Measurements from ENCODE around the gene SH3BP4.

DNA sequence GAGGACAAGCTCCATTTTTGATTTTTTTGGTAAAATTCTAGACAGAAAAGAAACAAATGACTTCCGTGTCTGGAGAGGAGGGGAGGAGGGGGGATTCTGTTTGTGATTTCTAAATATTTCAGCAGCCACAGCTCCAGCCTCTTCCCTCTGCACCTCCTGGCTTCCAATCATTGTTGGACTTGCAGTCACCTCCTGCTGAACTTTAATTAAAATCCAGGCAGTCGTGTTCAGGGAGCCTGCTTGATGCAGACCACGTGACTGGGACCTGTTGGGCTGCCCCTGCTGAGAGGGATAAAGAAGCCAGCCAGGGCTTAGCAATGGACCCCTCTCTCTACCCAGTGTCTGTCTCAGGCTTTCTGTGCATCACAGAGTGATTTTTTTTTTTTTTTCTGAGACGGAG is 115.1 kb downstream of the SH3BP4 start:
- TF ChIP-seq, protein P1, sequence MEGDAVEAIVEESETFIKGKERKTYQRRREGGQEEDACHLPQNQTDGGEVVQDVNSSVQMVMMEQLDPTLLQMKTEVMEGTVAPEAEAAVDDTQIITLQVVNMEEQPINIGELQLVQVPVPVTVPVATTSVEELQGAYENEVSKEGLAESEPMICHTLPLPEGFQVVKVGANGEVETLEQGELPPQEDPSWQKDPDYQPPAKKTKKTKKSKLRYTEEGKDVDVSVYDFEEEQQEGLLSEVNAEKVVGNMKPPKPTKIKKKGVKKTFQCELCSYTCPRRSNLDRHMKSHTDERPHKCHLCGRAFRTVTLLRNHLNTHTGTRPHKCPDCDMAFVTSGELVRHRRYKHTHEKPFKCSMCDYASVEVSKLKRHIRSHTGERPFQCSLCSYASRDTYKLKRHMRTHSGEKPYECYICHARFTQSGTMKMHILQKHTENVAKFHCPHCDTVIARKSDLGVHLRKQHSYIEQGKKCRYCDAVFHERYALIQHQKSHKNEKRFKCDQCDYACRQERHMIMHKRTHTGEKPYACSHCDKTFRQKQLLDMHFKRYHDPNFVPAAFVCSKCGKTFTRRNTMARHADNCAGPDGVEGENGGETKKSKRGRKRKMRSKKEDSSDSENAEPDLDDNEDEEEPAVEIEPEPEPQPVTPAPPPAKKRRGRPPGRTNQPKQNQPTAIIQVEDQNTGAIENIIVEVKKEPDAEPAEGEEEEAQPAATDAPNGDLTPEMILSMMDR (IDR thresholded peaks at IDR 0.05): no peak
- TF ChIP-seq POLR2A (IDR thresholded peaks at IDR 0.05): no peak

All from Peyer's patch (tissue), 4 donors.